NOMO-1 treated with dmso at 0.1 percent for 144 hours (cell line): Measurements from ENCODE around the gene OXCT1.
"Not testable (repeated sequence)": the region's sequence is repeated elsewhere in the genome, so short reads cannot be mapped to it uniquely, and the experiment has no call there.

Source experiments
- DNase-seq: peaks from one replicate; lab custom pipeline; 2025; ENCODE audit not compliant: unreplicated experiment; lab: John Stamatoyannopoulos, UW

Gene OXCT1

GRCh38 chr5:41874512-41875060 lies 4.4 kb upstream of the OXCT1 start:
- no peak for DNase-seq

- no peak for DNase-seq
These were observed 1.6 kb upstream of the OXCT1 start for GRCh38 chr5:41871852-41872251.

GRCh38 chr5:41870627-41871048 lies 413 bp upstream of the OXCT1 start:
- DNase-seq, result no peak

- no peak for DNase-seq
These were observed 988 bp downstream of the OXCT1 start for GRCh38 chr5:41869151-41869723.

GRCh38 chr5:41863871-41864486 lies 6.2 kb downstream of the OXCT1 start:
- DNase-seq, result no peak

- DNase-seq, result no peak
These were observed 11.3 kb downstream of the OXCT1 start for GRCh38 chr5:41858890-41859289.

- no peak for DNase-seq
These were observed 12.2 kb downstream of the OXCT1 start for GRCh38 chr5:41857989-41858388.

- DNase-seq, result peak; percentile 73
These were observed 13.4 kb downstream of the OXCT1 start for GRCh38 chr5:41856644-41857491.

- DNase-seq, result no peak
These were observed 17.9 kb downstream of the OXCT1 start for GRCh38 chr5:41852293-41852692.

- no peak for DNase-seq
These were observed 19.1 kb downstream of the OXCT1 start for GRCh38 chr5:41851116-41851515.

GRCh38 chr5:41848983-41849382 lies 21.2 kb downstream of the OXCT1 start:
- DNase-seq, result no peak

GRCh38 chr5:41845751-41846150 lies 24.5 kb downstream of the OXCT1 start:
- DNase-seq, result not testable (repeated sequence)

- DNase-seq, result no peak
These were observed 25.7 kb downstream of the OXCT1 start for GRCh38 chr5:41844502-41844901.

GRCh38 chr5:41843456-41844370 lies 26.5 kb downstream of the OXCT1 start:
- DNase-seq, result peak; percentile 47

GRCh38 chr5:41842777-41843176 lies 27.4 kb downstream of the OXCT1 start:
- no peak for DNase-seq

GRCh38 chr5:41841325-41841724 lies 28.9 kb downstream of the OXCT1 start:
- DNase-seq, result no peak

GRCh38 chr5:41840251-41840650 lies 30.0 kb downstream of the OXCT1 start:
- no peak for DNase-seq

- no peak for DNase-seq
These were observed 32.4 kb downstream of the OXCT1 start for GRCh38 chr5:41837793-41838192.

- no peak for DNase-seq
These were observed 34.6 kb downstream of the OXCT1 start for GRCh38 chr5:41835645-41836044.

- no peak for DNase-seq
These were observed 35.7 kb downstream of the OXCT1 start for GRCh38 chr5:41834506-41834905.

- DNase-seq, result no peak
These were observed 37.8 kb downstream of the OXCT1 start for GRCh38 chr5:41832430-41832829.
